Stimulated activated CD4-positive, alpha-beta T cell treated with anti-CD3 and anti-CD28 coated beads, Interleukin-4, amount 100 ng/mL, for 1 hour (primary cell): ENCODE measurements around the gene HSF2BP.
"Not testable (repeated sequence)": the region's sequence is repeated elsewhere in the genome, so short reads cannot be mapped to it uniquely, and the experiment has no call there.

ENCODE experiments used
- DNase-seq: peaks from one replicate; pipeline ENCODE4 v3.0.0-alpha.2; 2020

Gene HSF2BP

GRCh38 chr21:43687566-43688399 lies 28.5 kb upstream of the HSF2BP start:
- DNase-seq, result no peak

- DNase-seq, result no peak
Observed at GRCh38 chr21:43686811-43687565, 27.7 kb upstream of the HSF2BP start.

- DNase-seq, result no peak
Observed at GRCh38 chr21:43684424-43684823, 25.1 kb upstream of the HSF2BP start.

- no peak for DNase-seq
Observed at GRCh38 chr21:43681650-43682049, 22.4 kb upstream of the HSF2BP start.

GRCh38 chr21:43680421-43680820 lies 21.1 kb upstream of the HSF2BP start:
- not testable (repeated sequence) for DNase-seq

GRCh38 chr21:43679951-43680350 lies 20.7 kb upstream of the HSF2BP start:
- DNase-seq, result no peak

- DNase-seq, result no peak
Observed at GRCh38 chr21:43676391-43676790, 17.1 kb upstream of the HSF2BP start.

- no peak for DNase-seq
Observed at GRCh38 chr21:43675871-43676270, 16.6 kb upstream of the HSF2BP start.

GRCh38 chr21:43669828-43670605 lies 10.7 kb upstream of the HSF2BP start:
- no peak for DNase-seq

GRCh38 chr21:43667191-43667904 lies 8.1 kb upstream of the HSF2BP start:
- no peak for DNase-seq

- no peak for DNase-seq
Observed at GRCh38 chr21:43665879-43666278, 6.6 kb upstream of the HSF2BP start.

GRCh38 chr21:43664358-43664757 lies 5.1 kb upstream of the HSF2BP start:
- no peak for DNase-seq

GRCh38 chr21:43663033-43663432 lies 3.7 kb upstream of the HSF2BP start:
- no peak for DNase-seq

- DNase-seq, result no peak
Observed at GRCh38 chr21:43662286-43662685, 3.0 kb upstream of the HSF2BP start.

GRCh38 chr21:43658769-43659135 lies 536 bp downstream of the HSF2BP start:
- peak; percentile 7 for DNase-seq

- DNase-seq, result no peak
Observed at GRCh38 chr21:43658088-43658741, 1.1 kb downstream of the HSF2BP start.

- DNase-seq, result no peak
Observed at GRCh38 chr21:43657355-43658087, 1.8 kb downstream of the HSF2BP start.

GRCh38 chr21:43654806-43655489 lies 4.3 kb downstream of the HSF2BP start:
- no peak for DNase-seq

GRCh38 chr21:43653626-43654025 lies 5.7 kb downstream of the HSF2BP start:
- DNase-seq, result no peak

GRCh38 chr21:43652616-43653015 lies 6.7 kb downstream of the HSF2BP start:
- DNase-seq, result no peak

- not testable (repeated sequence) for DNase-seq
Observed at GRCh38 chr21:43651926-43652325, 7.4 kb downstream of the HSF2BP start.
